IMR-90 (cell line): ENCODE measurements around the gene CRYBA2. TPM values are rescaled to one million over a fixed set of nuclear protein-coding genes. Genes with fewer than 3 reads are reported as not detected.

Experiments used
- ATAC-seq: fragments of 200-7000 bp; cut with Tn5 transposase; 2 replicates; pipeline ENCODE4 v1.9.1; 2020; ENCODE audit warnings: low read depth, mild to moderate bottlenecking, moderate library complexity
- BruUV-seq: library from RNA; stranded (reverse); fragments of 400-500 nt; replicated peaks from 2 replicates; lab custom pipeline; 2021; lab: Mats Ljungman, UMichigan
- CTCF ChIA-PET: fragments of 300-600 bp; formaldehyde crosslinking; extraction: SDS; loops from one replicate; lab custom pipeline; 2021; ENCODE audit warnings: antibody characterized with exemption; lab: Yijun Ruan, JAX
- POLR2A ChIA-PET: fragments of 300-600 bp; sonication (Branson Sonifier 250); formaldehyde crosslinking; loops from one replicate; lab custom pipeline; 2022; ENCODE audit warnings: antibody characterized with exemption; ENCODE audit not compliant: unreplicated experiment; lab: Charles Lee
- DNase-seq: peaks from one replicate; pipeline ENCODE4 v3.0.0; 2013
- H2AFZ ChIP-seq: replicated peaks from 2 replicates; pipeline ENCODE3; 2013; ENCODE audit warnings: low read length, mild to moderate bottlenecking; ENCODE audit not compliant: poor library complexity
- H2AK5ac ChIP-seq: 2 replicates; pipeline ENCODE4 v1.6.1; 2013; ENCODE audit warnings: low read depth, low read length, inconsistent platforms
- H2AK9ac ChIP-seq: replicated peaks from 2 replicates; pipeline ENCODE3; 2013; ENCODE audit warnings: mild to moderate bottlenecking, low read depth, low read length, moderate library complexity; ENCODE audit not compliant: poor library complexity
- H2BK120ac ChIP-seq: 2 replicates; pipeline ENCODE4 v1.6.1; 2013; ENCODE audit warnings: low read depth, low read length, inconsistent platforms
- H2BK15ac ChIP-seq: 3 replicates; pipeline ENCODE4 v1.6.1; 2013; ENCODE audit warnings: low read depth, low read length, inconsistent platforms
- H2BK20ac ChIP-seq: 2 replicates; pipeline ENCODE4 v1.6.1; 2013; ENCODE audit warnings: low read depth, mild to moderate bottlenecking, inconsistent platforms, low read length, moderate library complexity
- H2BK5ac ChIP-seq: 2 replicates; pipeline ENCODE4 v1.6.1; 2013; ENCODE audit warnings: mild to moderate bottlenecking, low read depth, low read length, inconsistent platforms; ENCODE audit not compliant: poor library complexity, severe bottlenecking
- H3K14ac ChIP-seq: replicated peaks from 2 replicates; pipeline ENCODE4 v1.6.1; 2013; ENCODE audit warnings: low read depth, low read length, inconsistent platforms
- H3K18ac ChIP-seq: 2 replicates; pipeline ENCODE4 v1.6.1; 2013; ENCODE audit warnings: low read depth, low read length, control low read depth
- H3K23ac ChIP-seq: 2 replicates; pipeline ENCODE4 v1.6.1; 2013; ENCODE audit warnings: low read depth, low read length, inconsistent platforms
- H3K27ac ChIP-seq: 2 replicates; pipeline ENCODE4 v1.5.1; 2013; ENCODE audit warnings: mild to moderate bottlenecking, control low read depth, low read length; ENCODE audit not compliant: insufficient read depth
- H3K27me3 ChIP-seq: 2 replicates; pipeline ENCODE4 v1.6.1; 2013; ENCODE audit warnings: low read length; ENCODE audit not compliant: control insufficient read depth, insufficient read depth
- H3K36me3 ChIP-seq: 2 replicates; pipeline ENCODE4 v1.6.1; 2013; ENCODE audit warnings: low read length, mixed read lengths; ENCODE audit not compliant: control insufficient read depth, insufficient read depth
- H3K4ac ChIP-seq: 2 replicates; pipeline ENCODE4 v1.6.1; 2013; ENCODE audit warnings: low read depth, low read length, inconsistent platforms
- H3K4me1 ChIP-seq: 2 replicates; pipeline ENCODE4 v1.6.1; 2013; ENCODE audit warnings: low read length, mixed read lengths; ENCODE audit not compliant: control insufficient read depth, insufficient read depth
- H3K4me2 ChIP-seq: 2 replicates; pipeline ENCODE4 v1.6.1; 2013; ENCODE audit warnings: low read depth, mild to moderate bottlenecking, control low read depth, low read length, moderate library complexity
- H3K4me3 ChIP-seq: 2 replicates; pipeline ENCODE4 v1.5.1; 2013; ENCODE audit warnings: low read depth, mild to moderate bottlenecking, control low read depth, low read length, moderate library complexity; ENCODE audit not compliant: insufficient read depth
- H3K56ac ChIP-seq: 2 replicates; pipeline ENCODE4 v1.6.1; 2013; ENCODE audit warnings: low read length, inconsistent platforms; ENCODE audit not compliant: insufficient read depth; ENCODE audit errors: extremely low read depth
- H3K79me1 ChIP-seq, 2 experiments: 2 replicates each; pipeline ENCODE4 v1.6.1; 2013; ENCODE audit warnings: low read length in 2 of 2, inconsistent platforms in 1 of 2, low read depth in 1 of 2
- H3K9ac ChIP-seq: 2 replicates; pipeline ENCODE4 v1.6.1; 2013; ENCODE audit warnings: low read depth, low read length, control low read depth
- H3K9me1 ChIP-seq: 2 replicates; pipeline ENCODE4 v1.6.1; 2013; ENCODE audit warnings: low read length, inconsistent platforms; ENCODE audit not compliant: insufficient read depth
- H3K9me3 ChIP-seq: 2 replicates; pipeline ENCODE4 v1.6.1; 2013; ENCODE audit warnings: low read length; ENCODE audit not compliant: control insufficient read depth, insufficient read depth
- H4K20me1 ChIP-seq: 2 replicates; pipeline ENCODE4 v1.6.1; 2013; ENCODE audit warnings: low read length, inconsistent platforms; ENCODE audit not compliant: insufficient read depth
- H4K5ac ChIP-seq: 2 replicates; pipeline ENCODE4 v1.6.1; 2013; ENCODE audit warnings: mild to moderate bottlenecking, low read depth, low read length, control low read depth
- H4K8ac ChIP-seq, 2 experiments: 2 replicates each; pipeline ENCODE4 v1.6.1; 2013; ENCODE audit warnings: low read depth in 2 of 2, low read length in 2 of 2, control low read depth in 1 of 2, inconsistent platforms in 1 of 2
- H4K91ac ChIP-seq: 2 replicates; pipeline ENCODE4 v1.6.1; 2013; ENCODE audit warnings: low read depth, low read length, inconsistent platforms; ENCODE audit not compliant: insufficient read depth
- BHLHE40 ChIP-seq: fragments of 150-350 bp; IDR thresholded peaks from 2 replicates; pipeline ENCODE4 v1.6.1; 2016; ENCODE audit warnings: mild to moderate bottlenecking, low read depth, low read length
- CHD1 ChIP-seq: IDR thresholded peaks from 2 replicates; pipeline ENCODE4 v1.6.1; 2012; ENCODE audit warnings: low read depth, low read length, improper control_type of control experiment
- CTCF ChIP-seq: conservative IDR thresholded peaks from 2 replicates; pipeline ENCODE4 v1.5.1; 2012; ENCODE audit warnings: mild to moderate bottlenecking, low read depth, low read length, improper control_type of control experiment
- FOS ChIP-seq: fragments of 150-350 bp; IDR thresholded peaks from 2 replicates; pipeline ENCODE4 v1.6.1; 2016; ENCODE audit warnings: low read depth, low read length
- MAZ ChIP-seq: IDR thresholded peaks from 2 replicates; pipeline ENCODE4 v1.6.1; 2012; ENCODE audit warnings: low read depth, mild to moderate bottlenecking, low read length, improper control_type of control experiment, moderate library complexity, borderline replicate concordance
- NFE2L2 ChIP-seq: fragments of 150-350 bp; IDR thresholded peaks from 2 replicates; pipeline ENCODE4 v1.6.1; 2016; ENCODE audit warnings: low read depth, mild to moderate bottlenecking, low read length
- WGBS, 2 experiments: methylation state at CpG; one replicate each; pipeline versions ENCODE4 v1.1.5 to v1.1.7; 2013; ENCODE audit warnings: missing lambda C conversion rate in 2 of 2; ENCODE audit not compliant: insufficient read length in 1 of 2; ENCODE audit errors: extremely low coverage in 2 of 2; 5-methylcytosine and 5-hydroxymethylcytosine counted together
- dilution Hi-C: fragments of 300-500 bp; cut with HindIII; formaldehyde crosslinking; loops from one replicate; pipeline ENCODE4 v1.14.3; 2018; ENCODE audit warnings: low sequenced_read_pairs; ENCODE audit not compliant: unreplicated experiment
- in situ Hi-C: fragments of 300-500 bp; cut with MboI; formaldehyde crosslinking; loops from 3 replicates; pipeline ENCODE4 v1.14.3; 2019; ENCODE audit warnings: low sequenced_read_pairs, inconsistent platforms, mixed read lengths
- intact Hi-C: fragments of 100-400 bp; cut with micrococcal nuclease; formaldehyde crosslinking; loops from 2 replicates; pipeline ENCODE4 v1.10.0; 2022
- polyA plus RNA-seq, 3 experiments: library from polyadenylated mRNA; depleted of rRNA; stranded (reverse); fragments of >200 nt; gene quantifications; 2 replicates each; pipeline ENCODE4 v1.2.3, GENCODE V29; 2012; ENCODE audit warnings: low replicate concordance in 1 of 3
- total RNA-seq: library from RNA; depleted of rRNA; stranded (reverse); fragments of >200 nt; gene quantifications from 2 replicates; pipeline ENCODE4 v1.2.3, GENCODE V29; 2012
- TF ChIP-seq, protein P1 (sequence below): fragments of 150-350 bp; IDR thresholded peaks from 2 replicates; pipeline ENCODE4 v1.6.1; 2016; ENCODE audit warnings: low read depth, mild to moderate bottlenecking, low read length, moderate library complexity, borderline replicate concordance
- TF ChIP-seq, protein P2 (sequence below): fragments of 150-350 bp; IDR thresholded peaks from 2 replicates; pipeline ENCODE4 v1.6.1; 2017; ENCODE audit warnings: mild to moderate bottlenecking, antibody characterized with exemption, low read length, low read depth

Gene CRYBA2
- total and polyA plus RNA-seq, 2 of the 4 experiments (the other 2 are of a cell fraction): not detected

- TF ChIP-seq CTCF: no peak
These were observed 2.3 kb upstream of the CRYBA2 start (continued) for GRCh38 chr2:218995561-218995960.

DNA sequence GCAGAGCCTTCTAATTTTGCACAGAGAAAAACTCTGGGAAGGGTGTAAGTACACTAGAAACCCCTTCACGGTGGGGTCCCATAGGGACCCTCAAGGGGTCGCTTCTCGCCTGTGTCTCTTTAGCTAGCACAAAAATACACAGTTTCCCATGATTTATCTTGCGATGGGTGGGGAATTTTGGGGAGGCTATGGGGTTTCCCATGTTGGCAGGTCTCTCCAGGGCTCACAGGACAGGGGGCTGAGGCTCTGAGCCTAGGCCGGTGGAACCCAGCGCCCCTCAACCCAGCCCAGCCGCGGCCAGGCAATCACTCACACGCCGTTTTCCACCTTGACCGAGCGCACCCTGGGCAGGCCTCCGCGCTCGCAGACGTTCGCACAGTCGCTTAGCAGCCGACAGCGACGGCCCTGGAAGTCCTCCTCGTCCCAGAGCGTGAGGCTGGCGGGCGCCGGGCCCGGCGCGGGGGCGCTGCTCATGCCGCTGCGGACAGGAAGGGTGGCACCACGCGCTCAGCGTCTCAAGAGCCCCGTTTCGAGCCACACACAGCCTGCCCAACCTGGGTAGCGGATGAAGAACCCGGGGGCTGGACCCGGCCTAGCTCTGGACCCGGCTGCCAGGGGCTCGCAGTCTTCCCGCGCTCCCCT is 398 bp downstream of the CRYBA2 start:
- Histone ChIP-seq H3K9ac (no peak overlapping the region), H4K91ac (no peak overlapping the region), H3K4me1 (no peaks in the 10 kb centered on the region; the same call in 1 of the 2 replicates), H3K18ac (no peak overlapping the region), H2AK5ac (no peak overlapping the region), H3K4me2 (no peak overlapping the region; the same call in 1 of the 2 replicates), H3K9me3 (no peaks in the 10 kb centered on the region), H3K36me3 (no peaks in the 10 kb centered on the region), H2BK15ac (no peak overlapping the region), H2AK9ac (peak overlapping the region; percentile 70), H3K9me1 (peaks cover 3% of the 10 kb centered on the region; the same call in 1 of the 2 replicates), H3K4me3 (no peak overlapping the region), H2AFZ (peak overlapping the region; percentile 58), H3K27me3 (peaks cover 90% of the 10 kb centered on the region), H4K5ac (no peak overlapping the region), H4K20me1 (no peaks in the 10 kb centered on the region; the same call in 1 of the 2 replicates), H3K23ac (no peak overlapping the region), H3K14ac (no peak overlapping the region), H3K56ac (no peak overlapping the region), H2BK20ac (no peak overlapping the region), H2BK120ac (no peak overlapping the region), H3K4ac (no peak overlapping the region), H3K79me1 (no peaks in the 10 kb centered on the region), H3K27ac (no peak overlapping the region), H2BK5ac (no peak overlapping the region), H4K8ac (no peak overlapping the region)
- 2% methylated on average over 23 of the region's 44 CpGs; no CpG with 5 or more reads in 1 of the 2 experiments for WGBS, 2 experiments
- no peak for TF ChIP-seq MAZ
- no peak for TF ChIP-seq FOS
- no peak for TF ChIP-seq CHD1
- TF ChIP-seq, protein P1, sequence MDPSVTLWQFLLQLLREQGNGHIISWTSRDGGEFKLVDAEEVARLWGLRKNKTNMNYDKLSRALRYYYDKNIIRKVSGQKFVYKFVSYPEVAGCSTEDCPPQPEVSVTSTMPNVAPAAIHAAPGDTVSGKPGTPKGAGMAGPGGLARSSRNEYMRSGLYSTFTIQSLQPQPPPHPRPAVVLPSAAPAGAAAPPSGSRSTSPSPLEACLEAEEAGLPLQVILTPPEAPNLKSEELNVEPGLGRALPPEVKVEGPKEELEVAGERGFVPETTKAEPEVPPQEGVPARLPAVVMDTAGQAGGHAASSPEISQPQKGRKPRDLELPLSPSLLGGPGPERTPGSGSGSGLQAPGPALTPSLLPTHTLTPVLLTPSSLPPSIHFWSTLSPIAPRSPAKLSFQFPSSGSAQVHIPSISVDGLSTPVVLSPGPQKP: no peak
- no peak for TF ChIP-seq BHLHE40
- no peak for TF ChIP-seq NFE2L2
- TF ChIP-seq, protein P2, sequence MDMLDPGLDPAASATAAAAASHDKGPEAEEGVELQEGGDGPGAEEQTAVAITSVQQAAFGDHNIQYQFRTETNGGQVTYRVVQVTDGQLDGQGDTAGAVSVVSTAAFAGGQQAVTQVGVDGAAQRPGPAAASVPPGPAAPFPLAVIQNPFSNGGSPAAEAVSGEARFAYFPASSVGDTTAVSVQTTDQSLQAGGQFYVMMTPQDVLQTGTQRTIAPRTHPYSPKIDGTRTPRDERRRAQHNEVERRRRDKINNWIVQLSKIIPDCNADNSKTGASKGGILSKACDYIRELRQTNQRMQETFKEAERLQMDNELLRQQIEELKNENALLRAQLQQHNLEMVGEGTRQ: no peak
- ChIA-PET POLR2A (no interaction called here), CTCF (interaction anchor here (1.5 kb wide), 1 partner anchor 13 kb away, joined by 5 read pairs; no protein-coding TSS in a partner anchor)
- BruUV-seq: no TSS peak
- no peak for ATAC-seq
- DNase-seq: no peak
- intact Hi-C loops (no loop called here), dilution Hi-C loops (no loop called here), in situ Hi-C loops (no loop called here)
